HL-60 (cell line): ENCODE data around the gene ANKRD33B.

Experiments
- GABPA ChIP-seq: IDR thresholded peaks from 2 replicates; pipeline ENCODE4 v1.6.1; 2012; ENCODE audit warnings: low read depth
- POLR2AphosphoS5 ChIP-seq: IDR thresholded peaks from 2 replicates; pipeline ENCODE4 v1.6.1; 2012; ENCODE audit warnings: low read depth
- SPI1 ChIP-seq: IDR thresholded peaks from 2 replicates; pipeline ENCODE4 v1.6.1; 2012; ENCODE audit warnings: low read depth, mild to moderate bottlenecking, borderline replicate concordance
- TF ChIP-seq, protein P1 (sequence below): IDR thresholded peaks from one replicate; pipeline ENCODE4 v1.5.1; 2011; ENCODE audit warnings: low read length, control low read depth, inconsistent platforms; ENCODE audit not compliant: insufficient read depth
- TF ChIP-seq, protein P2 (sequence below): IDR thresholded peaks from 2 replicates; pipeline ENCODE4 v1.6.1; 2012; ENCODE audit warnings: low read depth; ENCODE audit not compliant: insufficient replicate concordance

DNA sequence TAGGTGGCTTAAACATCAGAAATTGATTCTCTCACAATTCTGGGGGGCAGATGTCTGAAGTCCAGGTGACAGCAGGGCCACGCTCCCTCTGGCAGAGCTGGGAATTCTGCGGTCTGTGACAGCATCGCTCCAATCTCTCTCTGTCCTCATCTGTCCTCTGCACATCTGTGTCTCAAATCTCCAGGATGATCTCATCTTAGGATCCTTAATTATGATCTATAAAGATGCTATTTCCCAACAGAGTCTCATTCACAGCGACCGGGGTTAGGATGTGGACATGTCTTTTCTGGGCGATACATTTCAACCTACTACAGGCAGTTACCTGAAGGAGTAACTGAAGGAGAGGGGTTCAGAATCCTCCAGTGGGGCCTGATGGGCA, 31.4 kb downstream of the ANKRD33B start:
- TF ChIP-seq, protein P1, sequence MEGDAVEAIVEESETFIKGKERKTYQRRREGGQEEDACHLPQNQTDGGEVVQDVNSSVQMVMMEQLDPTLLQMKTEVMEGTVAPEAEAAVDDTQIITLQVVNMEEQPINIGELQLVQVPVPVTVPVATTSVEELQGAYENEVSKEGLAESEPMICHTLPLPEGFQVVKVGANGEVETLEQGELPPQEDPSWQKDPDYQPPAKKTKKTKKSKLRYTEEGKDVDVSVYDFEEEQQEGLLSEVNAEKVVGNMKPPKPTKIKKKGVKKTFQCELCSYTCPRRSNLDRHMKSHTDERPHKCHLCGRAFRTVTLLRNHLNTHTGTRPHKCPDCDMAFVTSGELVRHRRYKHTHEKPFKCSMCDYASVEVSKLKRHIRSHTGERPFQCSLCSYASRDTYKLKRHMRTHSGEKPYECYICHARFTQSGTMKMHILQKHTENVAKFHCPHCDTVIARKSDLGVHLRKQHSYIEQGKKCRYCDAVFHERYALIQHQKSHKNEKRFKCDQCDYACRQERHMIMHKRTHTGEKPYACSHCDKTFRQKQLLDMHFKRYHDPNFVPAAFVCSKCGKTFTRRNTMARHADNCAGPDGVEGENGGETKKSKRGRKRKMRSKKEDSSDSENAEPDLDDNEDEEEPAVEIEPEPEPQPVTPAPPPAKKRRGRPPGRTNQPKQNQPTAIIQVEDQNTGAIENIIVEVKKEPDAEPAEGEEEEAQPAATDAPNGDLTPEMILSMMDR: no peak
- TF ChIP-seq, protein P2, sequence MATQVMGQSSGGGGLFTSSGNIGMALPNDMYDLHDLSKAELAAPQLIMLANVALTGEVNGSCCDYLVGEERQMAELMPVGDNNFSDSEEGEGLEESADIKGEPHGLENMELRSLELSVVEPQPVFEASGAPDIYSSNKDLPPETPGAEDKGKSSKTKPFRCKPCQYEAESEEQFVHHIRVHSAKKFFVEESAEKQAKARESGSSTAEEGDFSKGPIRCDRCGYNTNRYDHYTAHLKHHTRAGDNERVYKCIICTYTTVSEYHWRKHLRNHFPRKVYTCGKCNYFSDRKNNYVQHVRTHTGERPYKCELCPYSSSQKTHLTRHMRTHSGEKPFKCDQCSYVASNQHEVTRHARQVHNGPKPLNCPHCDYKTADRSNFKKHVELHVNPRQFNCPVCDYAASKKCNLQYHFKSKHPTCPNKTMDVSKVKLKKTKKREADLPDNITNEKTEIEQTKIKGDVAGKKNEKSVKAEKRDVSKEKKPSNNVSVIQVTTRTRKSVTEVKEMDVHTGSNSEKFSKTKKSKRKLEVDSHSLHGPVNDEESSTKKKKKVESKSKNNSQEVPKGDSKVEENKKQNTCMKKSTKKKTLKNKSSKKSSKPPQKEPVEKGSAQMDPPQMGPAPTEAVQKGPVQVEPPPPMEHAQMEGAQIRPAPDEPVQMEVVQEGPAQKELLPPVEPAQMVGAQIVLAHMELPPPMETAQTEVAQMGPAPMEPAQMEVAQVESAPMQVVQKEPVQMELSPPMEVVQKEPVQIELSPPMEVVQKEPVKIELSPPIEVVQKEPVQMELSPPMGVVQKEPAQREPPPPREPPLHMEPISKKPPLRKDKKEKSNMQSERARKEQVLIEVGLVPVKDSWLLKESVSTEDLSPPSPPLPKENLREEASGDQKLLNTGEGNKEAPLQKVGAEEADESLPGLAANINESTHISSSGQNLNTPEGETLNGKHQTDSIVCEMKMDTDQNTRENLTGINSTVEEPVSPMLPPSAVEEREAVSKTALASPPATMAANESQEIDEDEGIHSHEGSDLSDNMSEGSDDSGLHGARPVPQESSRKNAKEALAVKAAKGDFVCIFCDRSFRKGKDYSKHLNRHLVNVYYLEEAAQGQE: no peak
- TF ChIP-seq POLR2AphosphoS5 (no peak), GABPA (no peak), SPI1 (no peak)
